Breast epithelium (tissue), 3 donors: ENCODE data around the gene PDZD4.

Source experiments
- POLR2A ChIP-seq: fragments of 450-650 bp; IDR thresholded peaks from one replicate; pipeline ENCODE4 v1.6.1; 2016; ENCODE audit warnings: antibody characterized with exemption, mild to moderate bottlenecking, moderate library complexity
- POLR2AphosphoS5 ChIP-seq, 3 donors: sonication (generic); formaldehyde crosslinking; IDR thresholded peaks; one replicate each; pipeline ENCODE4 v1.6.1; 2017; ENCODE audit warnings: antibody characterized with exemption in 3 of 3
- TF ChIP-seq, protein P1 (sequence below), 3 donors: fragments of 450-650 bp; IDR thresholded peaks; one replicate each; pipeline ENCODE4 v1.5.1; 2016 to 2017; ENCODE audit warnings: antibody characterized with exemption in 3 of 3, mild to moderate bottlenecking in 3 of 3, moderate library complexity in 3 of 3

DNA sequence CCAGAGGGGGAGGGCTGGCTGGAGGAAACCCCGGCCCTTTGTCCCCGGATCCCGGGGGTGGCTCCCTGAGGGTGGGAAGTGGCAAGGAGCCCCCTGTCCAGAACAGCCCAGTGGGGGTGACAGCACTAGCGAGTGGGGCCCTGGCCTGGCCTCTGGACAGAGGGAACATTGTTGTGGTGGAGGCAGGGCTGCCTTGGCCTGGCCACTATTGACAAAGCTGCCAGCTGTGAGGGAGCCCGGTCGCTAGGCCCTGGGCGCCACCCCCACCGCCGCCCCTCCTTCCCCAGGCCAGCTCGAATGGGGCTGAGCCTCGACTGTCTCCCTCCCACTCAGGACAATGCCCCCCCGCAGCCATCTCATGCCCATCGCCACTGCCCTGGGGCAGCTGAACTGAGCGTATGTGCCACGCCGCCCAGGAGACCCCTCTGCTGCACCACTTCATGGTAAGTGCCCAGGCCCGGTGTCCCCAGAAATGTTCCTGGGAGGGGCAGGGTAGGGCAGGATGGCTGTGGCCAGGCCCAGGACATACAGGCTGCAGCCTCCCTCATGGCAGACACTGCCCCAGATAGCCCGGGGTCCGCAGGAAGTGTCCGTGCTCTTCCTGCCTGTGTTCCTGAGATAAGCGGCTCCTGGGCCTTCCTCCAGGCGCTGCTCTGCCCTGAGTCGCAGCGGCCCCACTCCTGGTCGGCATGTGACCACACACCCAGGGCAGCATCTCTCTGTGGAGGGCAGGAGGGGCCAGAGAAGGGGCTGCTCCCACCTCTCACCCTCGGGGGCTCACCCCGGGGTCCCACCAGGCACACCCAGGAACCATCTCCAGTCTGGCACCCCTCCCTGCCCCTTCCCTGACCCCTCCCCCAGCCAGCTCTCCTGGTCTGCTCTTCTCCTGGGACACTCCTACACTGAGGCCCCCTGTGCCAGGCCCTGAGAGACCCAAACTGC, 64.9 kb downstream of the PDZD4 start:
- TF ChIP-seq, protein P1, sequence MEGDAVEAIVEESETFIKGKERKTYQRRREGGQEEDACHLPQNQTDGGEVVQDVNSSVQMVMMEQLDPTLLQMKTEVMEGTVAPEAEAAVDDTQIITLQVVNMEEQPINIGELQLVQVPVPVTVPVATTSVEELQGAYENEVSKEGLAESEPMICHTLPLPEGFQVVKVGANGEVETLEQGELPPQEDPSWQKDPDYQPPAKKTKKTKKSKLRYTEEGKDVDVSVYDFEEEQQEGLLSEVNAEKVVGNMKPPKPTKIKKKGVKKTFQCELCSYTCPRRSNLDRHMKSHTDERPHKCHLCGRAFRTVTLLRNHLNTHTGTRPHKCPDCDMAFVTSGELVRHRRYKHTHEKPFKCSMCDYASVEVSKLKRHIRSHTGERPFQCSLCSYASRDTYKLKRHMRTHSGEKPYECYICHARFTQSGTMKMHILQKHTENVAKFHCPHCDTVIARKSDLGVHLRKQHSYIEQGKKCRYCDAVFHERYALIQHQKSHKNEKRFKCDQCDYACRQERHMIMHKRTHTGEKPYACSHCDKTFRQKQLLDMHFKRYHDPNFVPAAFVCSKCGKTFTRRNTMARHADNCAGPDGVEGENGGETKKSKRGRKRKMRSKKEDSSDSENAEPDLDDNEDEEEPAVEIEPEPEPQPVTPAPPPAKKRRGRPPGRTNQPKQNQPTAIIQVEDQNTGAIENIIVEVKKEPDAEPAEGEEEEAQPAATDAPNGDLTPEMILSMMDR (IDR thresholded peaks at IDR 0.05), result no peak
- TF ChIP-seq POLR2A (no peak), POLR2AphosphoS5 (IDR thresholded peaks at IDR 0.05) (no peak)
